Progenitor cell of endocrine pancreas (in vitro differentiated cells): Measurements from ENCODE around the gene TIMM44. TPM values are rescaled to one million over a fixed set of nuclear protein-coding genes. Genes with fewer than 3 reads are reported as not detected.

Experiments
- DNase-seq: peaks from one replicate; pipeline ENCODE4 v3.0.0; 2021; ENCODE audit warnings: low spot score; ENCODE audit not compliant: unreplicated experiment
- H3K27ac Mint-ChIP-seq: 2 replicates; pipeline ENCODE4 v1.8.0; 2021; ENCODE audit warnings: mild to moderate bottlenecking, moderate library complexity, mixed read lengths
- H3K27me3 Mint-ChIP-seq: 2 replicates; pipeline ENCODE4 v1.8.0; 2021; ENCODE audit warnings: mixed read lengths
- H3K36me3 Mint-ChIP-seq: 2 replicates; pipeline ENCODE4 v1.8.0; 2022; ENCODE audit warnings: mixed read lengths; ENCODE audit not compliant: insufficient read depth
- H3K4me1 Mint-ChIP-seq: 2 replicates; pipeline ENCODE4 v1.8.0; 2021; ENCODE audit warnings: low read depth, mixed read lengths
- H3K4me3 Mint-ChIP-seq: 2 replicates; pipeline ENCODE4 v1.8.0; 2021; ENCODE audit warnings: low read depth, mild to moderate bottlenecking, moderate library complexity, mixed read lengths
- H3K9me3 Mint-ChIP-seq: 2 replicates; pipeline ENCODE4 v1.8.0; 2021; ENCODE audit warnings: low read depth, mixed read lengths
- CTCF ChIP-seq: fragments of 200-600 bp; sonication (generic); IDR thresholded peaks from one replicate; pipeline ENCODE4 v1.5.0; 2021; ENCODE audit warnings: antibody characterized with exemption, mild to moderate bottlenecking; ENCODE audit not compliant: unreplicated experiment
- total RNA-seq: library from RNA; stranded (reverse); gene quantifications from 2 replicates; pipeline ENCODE4 v1.2.1, GENCODE V29; 2021

TIMM44 gene
- total RNA-seq, 1 donor from 2014 or later = 75.2 TPM

- TF ChIP-seq CTCF = no peak
- Mint-ChIP-seq H3K36me3 (peaks cover 10% of the 10 kb centered on the region), H3K27me3 (no peaks in the 10 kb centered on the region), H3K9me3 (no peaks in the 10 kb centered on the region), H3K27ac (no peak overlapping the region), H3K4me3 (no peak overlapping the region), H3K4me1 (no peaks in the 10 kb centered on the region)
- DNase-seq = no peak
Observed at GRCh38 chr19:7934766-7935165, 8.7 kb downstream of the TIMM44 start.

GRCh38 chr19:7933828-7934725 lies 9.4 kb downstream of the TIMM44 start:
- Mint-ChIP-seq H3K27me3 (no peaks in the 10 kb centered on the region), H3K27ac (no peak overlapping the region), H3K36me3 (peaks cover 10% of the 10 kb centered on the region), H3K9me3 (no peaks in the 10 kb centered on the region), H3K4me1 (no peaks in the 10 kb centered on the region), H3K4me3 (no peak overlapping the region)
- DNase-seq = no peak
- no peak for TF ChIP-seq CTCF

- DNase-seq = no peak
- Mint-ChIP-seq H3K27me3 (no peaks in the 10 kb centered on the region), H3K36me3 (peaks cover 7% of the 10 kb centered on the region), H3K27ac (no peak overlapping the region), H3K9me3 (no peaks in the 10 kb centered on the region), H3K4me3 (no peak overlapping the region), H3K4me1 (no peaks in the 10 kb centered on the region)
- TF ChIP-seq CTCF = peak; percentile 31
Observed at GRCh38 chr19:7933411-7933810, 10.1 kb downstream of the TIMM44 start.

DNA sequence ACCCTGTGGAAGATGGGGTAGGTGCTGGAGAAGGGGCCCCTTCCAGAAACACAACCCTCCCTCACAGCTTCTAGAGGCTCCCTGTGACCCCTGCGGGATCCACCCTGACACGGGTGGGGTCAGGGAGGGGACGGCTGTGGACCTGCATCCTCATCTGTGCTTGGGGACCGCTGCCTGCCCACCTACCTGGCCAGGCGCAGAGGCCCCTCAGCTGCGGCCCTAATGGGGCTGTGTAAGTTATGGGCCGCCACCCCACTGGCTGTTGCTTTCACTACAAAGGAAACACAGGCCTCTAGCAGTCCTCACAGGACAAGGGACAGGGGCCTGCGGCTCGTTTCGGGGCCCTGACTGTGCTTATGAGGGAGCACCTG lies 10.6 kb downstream of the TIMM44 start:
- no peaks in the 10 kb centered on the region for H3K4me1 Mint-ChIP-seq
- no peaks in the 10 kb centered on the region for H3K9me3 Mint-ChIP-seq
- no peak overlapping the region for H3K27ac Mint-ChIP-seq
- TF ChIP-seq CTCF = no peak
- peaks cover 7% of the 10 kb centered on the region for H3K36me3 Mint-ChIP-seq
- no peak overlapping the region for H3K4me3 Mint-ChIP-seq
- DNase-seq = no peak
- no peaks in the 10 kb centered on the region for H3K27me3 Mint-ChIP-seq

DNA sequence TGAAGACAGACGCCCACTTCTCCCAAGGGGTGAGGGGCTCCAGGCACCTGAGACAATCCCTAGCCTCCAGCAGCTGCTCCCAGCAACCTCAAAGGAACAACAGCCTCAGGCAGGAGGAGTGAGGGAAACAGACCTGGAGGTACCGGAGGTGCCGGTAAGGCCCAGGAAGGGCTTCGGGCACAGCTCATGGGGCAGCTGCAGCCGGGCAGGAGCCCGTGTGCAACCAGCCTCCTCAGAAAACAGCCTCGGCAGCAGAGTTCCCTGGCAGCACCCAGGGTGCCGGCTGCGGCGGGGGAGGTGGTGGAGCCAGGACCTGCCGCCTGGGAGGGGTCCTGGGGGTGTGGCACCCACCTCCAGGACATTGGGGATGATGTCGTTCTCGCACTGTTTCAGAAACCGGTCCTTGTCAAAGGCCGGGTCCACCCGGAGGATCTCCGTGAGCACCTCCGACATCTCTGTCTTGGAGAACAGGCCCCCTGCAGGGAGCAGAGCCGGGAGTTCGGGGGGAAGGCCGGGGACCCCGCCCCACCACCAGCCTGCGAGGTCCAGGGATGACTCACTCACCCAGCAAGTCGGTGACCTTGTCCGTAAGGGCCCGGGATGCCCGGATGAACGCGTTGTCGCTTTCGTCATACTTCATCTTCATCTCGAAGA lies 11.1 kb downstream of the TIMM44 start:
- no peak for TF ChIP-seq CTCF
- no peaks in the 10 kb centered on the region for H3K4me1 Mint-ChIP-seq
- no peak for DNase-seq
- no peaks in the 10 kb centered on the region for H3K9me3 Mint-ChIP-seq
- no peak overlapping the region for H3K27ac Mint-ChIP-seq
- no peaks in the 10 kb centered on the region for H3K27me3 Mint-ChIP-seq
- no peak overlapping the region for H3K4me3 Mint-ChIP-seq
- H3K36me3 Mint-ChIP-seq = peaks cover 7% of the 10 kb centered on the region
